Activated B cell treated with CpG ODN at 0.5 μM for 24 hours (primary cell): ENCODE data around the gene SLC6A6. TPM values are rescaled to one million over a fixed set of nuclear protein-coding genes. Genes with fewer than 3 reads are reported as not detected.

ENCODE experiments used
- ATAC-seq: fragments of 200-7000 bp; cut with Tn5 transposase; one replicate; pipeline ENCODE4 v1.10.0; 2021; ENCODE audit warnings: low read depth, mild to moderate bottlenecking, moderate library complexity
- CTCF ChIA-PET: fragments of 350-600 bp; sonication (Branson Sonifier 250); formaldehyde crosslinking; loops from one replicate; lab custom pipeline; 2021; ENCODE audit warnings: antibody characterized with exemption; lab: Charles Lee
- POLR2A ChIA-PET: fragments of 350-600 bp; sonication (Branson Sonifier 250); formaldehyde crosslinking; loops from one replicate; lab custom pipeline; 2021; ENCODE audit warnings: antibody characterized with exemption; lab: Charles Lee
- DNase-seq: peaks from one replicate; pipeline ENCODE4 v3.0.0; 2022
- H3K27ac Mint-ChIP-seq: one replicate; pipeline ENCODE4 v1.8.0; 2020; ENCODE audit warnings: mixed read lengths
- H3K27me3 Mint-ChIP-seq: one replicate; pipeline ENCODE4 v1.8.0; 2021; ENCODE audit warnings: mixed read lengths
- H3K36me3 Mint-ChIP-seq: one replicate; pipeline ENCODE4 v1.8.0; 2021; ENCODE audit warnings: low read depth, mixed read lengths
- H3K4me1 Mint-ChIP-seq: one replicate; pipeline ENCODE4 v1.8.0; 2021; ENCODE audit warnings: mixed read lengths
- H3K4me3 Mint-ChIP-seq: one replicate; pipeline ENCODE4 v1.8.0; 2020; ENCODE audit warnings: mild to moderate bottlenecking, mixed read lengths
- H3K9me3 Mint-ChIP-seq: one replicate; pipeline ENCODE4 v1.8.0; 2020; ENCODE audit warnings: mixed read lengths
- CTCF ChIP-seq: fragments of 200-600 bp; IDR thresholded peaks from one replicate; pipeline ENCODE4 v1.8.0; 2022; ENCODE audit warnings: antibody characterized with exemption, mild to moderate bottlenecking
- intact Hi-C: fragments of 100-400 bp; cut with micrococcal nuclease; formaldehyde crosslinking; loops from one replicate; pipeline ENCODE4 v1.15.1; 2024
- total RNA-seq: library from RNA; stranded (reverse); gene quantifications from 2 replicates; pipeline ENCODE4 v1.2.3, GENCODE V29; 2022

Gene SLC6A6
- total RNA-seq, 1 donor from 2014 or later: 67.3 TPM

DNA sequence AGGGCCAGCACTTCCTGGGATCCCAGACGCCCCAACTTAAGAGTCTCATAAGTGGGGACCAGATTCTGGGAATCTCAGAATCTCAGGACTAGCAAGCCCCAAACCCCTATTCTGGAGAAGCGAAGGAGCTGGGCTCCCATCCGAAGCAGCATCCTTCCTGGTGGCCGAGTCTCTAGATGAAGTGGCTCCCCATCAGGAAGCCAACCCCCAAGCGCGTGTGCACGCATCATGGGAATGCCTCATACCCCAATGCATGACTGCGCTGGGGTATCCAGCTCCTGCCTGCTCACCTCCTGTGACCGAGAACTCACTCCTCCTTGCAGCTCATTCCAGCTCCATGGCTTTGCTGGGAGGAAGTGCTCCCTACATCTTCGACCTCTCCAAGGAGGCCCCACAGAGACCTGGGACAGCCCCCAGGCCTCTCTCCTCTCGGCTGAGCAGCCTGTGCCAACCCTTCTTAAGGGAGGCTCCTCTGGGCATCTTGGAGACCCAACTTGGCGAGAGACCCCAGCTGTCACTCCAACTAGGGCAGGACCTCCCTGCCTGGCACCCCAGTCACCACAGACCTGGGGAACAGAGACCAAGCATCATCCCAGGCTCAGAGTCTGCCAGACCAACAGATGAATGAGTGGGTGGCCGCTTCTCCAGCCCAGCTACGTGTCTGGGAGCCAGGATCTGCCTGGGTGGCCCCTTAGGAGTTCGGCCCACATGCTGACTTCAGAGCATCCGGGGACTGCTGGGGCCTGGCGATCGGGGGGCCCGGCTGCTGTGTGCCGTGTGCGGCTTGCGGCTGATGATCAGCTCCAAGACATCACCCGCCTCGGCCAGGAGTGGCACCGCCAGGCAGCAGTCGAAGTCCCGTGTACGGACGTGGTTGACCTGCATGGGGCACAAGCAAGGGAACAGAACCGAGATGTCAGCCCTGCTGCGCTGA is 90.8 kb downstream of the SLC6A6 start:
- Mint-ChIP-seq H3K27ac (no peak overlapping the region), H3K4me3 (no peak overlapping the region), H3K9me3 (no peaks in the 10 kb centered on the region), H3K27me3 (peaks cover 5% of the 10 kb centered on the region), H3K36me3 (peaks cover 23% of the 10 kb centered on the region), H3K4me1 (no peaks in the 10 kb centered on the region)
- TF ChIP-seq CTCF: no peak
- POLR2A ChIA-PET: no interaction called here
- DNase-seq (no peak), ATAC-seq (no peak)
- CTCF ChIA-PET: interaction anchor here (0.6 kb wide), 1 partner anchor 25 kb away, joined by 4 read pairs; no protein-coding TSS in a partner anchor
- intact Hi-C loops: no loop called here

DNA sequence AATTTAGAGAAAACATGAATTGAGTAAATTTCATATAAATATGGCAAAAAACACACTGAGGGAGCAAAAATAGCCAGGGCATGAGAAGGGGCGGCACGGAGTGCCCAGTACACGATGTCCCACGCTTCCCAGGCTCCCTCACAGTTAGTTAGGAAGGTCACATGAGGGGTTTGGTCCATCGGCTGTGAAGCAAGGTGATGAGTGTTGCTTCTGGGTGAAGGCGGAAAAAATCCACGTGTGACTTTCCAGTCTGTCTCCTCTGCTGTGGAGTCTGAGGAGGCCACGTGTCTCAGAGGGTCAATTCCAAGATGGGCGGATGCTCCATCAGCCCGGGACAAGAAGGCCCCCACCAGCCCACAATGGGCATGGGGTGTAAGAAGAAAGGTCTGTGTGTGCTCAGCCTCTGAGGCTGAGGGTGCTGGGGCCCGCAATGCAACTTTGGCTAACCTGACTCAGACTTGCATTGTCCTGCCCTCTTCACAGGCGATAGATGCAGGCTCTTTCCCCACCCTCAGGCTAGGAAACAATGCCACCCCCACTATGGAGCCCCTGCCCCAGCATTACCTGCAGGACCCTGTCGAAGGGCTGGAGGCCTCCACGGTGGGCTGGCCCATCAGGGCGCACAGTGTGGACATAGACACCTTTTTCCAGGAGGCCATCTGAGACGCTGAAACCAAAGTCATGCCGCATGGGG is 92.0 kb downstream of the SLC6A6 start:
- H3K27me3 Mint-ChIP-seq: peaks cover 5% of the 10 kb centered on the region
- ATAC-seq (no peak), DNase-seq (no peak)
- H3K27ac Mint-ChIP-seq: no peak overlapping the region
- peaks cover 14% of the 10 kb centered on the region for H3K36me3 Mint-ChIP-seq
- CTCF ChIA-PET: no interaction called here
- H3K4me1 Mint-ChIP-seq: no peaks in the 10 kb centered on the region
- H3K4me3 Mint-ChIP-seq: no peak overlapping the region
- no peak for TF ChIP-seq CTCF
- POLR2A ChIA-PET: no interaction called here
- H3K9me3 Mint-ChIP-seq: no peaks in the 10 kb centered on the region
- intact Hi-C loops: no loop called here

- Mint-ChIP-seq H3K27me3 (peaks cover 5% of the 10 kb centered on the region), H3K4me3 (no peak overlapping the region), H3K27ac (no peak overlapping the region), H3K9me3 (no peaks in the 10 kb centered on the region), H3K4me1 (no peaks in the 10 kb centered on the region), H3K36me3 (peaks cover 9% of the 10 kb centered on the region)
- DNase-seq (no peak), ATAC-seq (no peak)
- POLR2A ChIA-PET: no interaction called here
- CTCF ChIA-PET: no interaction called here
- intact Hi-C loops: no loop called here
- TF ChIP-seq CTCF: no peak
Measured at GRCh38 chr3:14494973-14495300, 92.5 kb downstream of the SLC6A6 start.

- Mint-ChIP-seq H3K27me3 (peaks cover 5% of the 10 kb centered on the region), H3K4me3 (no peak overlapping the region), H3K4me1 (no peaks in the 10 kb centered on the region), H3K36me3 (no peaks in the 10 kb centered on the region), H3K27ac (no peak overlapping the region), H3K9me3 (peaks cover 2% of the 10 kb centered on the region)
- no peak for DNase-seq
- intact Hi-C loops: no loop called here
- no peak for TF ChIP-seq CTCF
- ATAC-seq: no peak
- ChIA-PET CTCF (no interaction called here), POLR2A (no interaction called here)
Measured at GRCh38 chr3:14496351-14496750, 93.9 kb downstream of the SLC6A6 start.

- ATAC-seq: no peak
- H3K27me3 Mint-ChIP-seq: peaks cover 5% of the 10 kb centered on the region
- H3K4me1 Mint-ChIP-seq: no peaks in the 10 kb centered on the region
- no peak for DNase-seq
- no peaks in the 10 kb centered on the region for H3K36me3 Mint-ChIP-seq
- H3K4me3 Mint-ChIP-seq: no peak overlapping the region
- intact Hi-C loops: no loop called here
- no peak overlapping the region for H3K27ac Mint-ChIP-seq
- POLR2A ChIA-PET: no interaction called here
- H3K9me3 Mint-ChIP-seq: peaks cover 5% of the 10 kb centered on the region
- TF ChIP-seq CTCF: no peak
- CTCF ChIA-PET: no interaction called here
Measured at GRCh38 chr3:14497321-14497720, 94.9 kb downstream of the SLC6A6 start.
